Measurements from ENCODE around the gene TRIM28.
A peak's percentile ranks its signal among the peaks of the same experiment; 100 is the strongest.

- TF ChIP-seq TAF1 (IDR thresholded peaks at IDR 0.05; ENCODE audit: borderline replicate concordance, insufficient read depth, low read length), result no peak
- no peak for TF ChIP-seq SIN3A (IDR thresholded peaks at IDR 0.05; ENCODE audit: borderline replicate concordance, insufficient read depth, low read length)
- TF ChIP-seq POLR2AphosphoS5 (IDR thresholded peaks at IDR 0.05; ENCODE audit: low read depth, low read length), result 0 out of 2 replicates have a peak, but pooled peaks have one; percentile 9
- no peak for TF ChIP-seq REST (IDR thresholded peaks at IDR 0.05; ENCODE audit: insufficient read depth in 1 of 2, low read depth in 2 of 2, low read length in 2 of 2)
Measured at GRCh38 chr19:58547323-58548312, 3.8 kb downstream of the TRIM28 start.

Measured in PFSK-1 (cell line).